Mesenchymal stem cell (in vitro differentiated cells and primary cell): ENCODE results near the gene OTOP1.

ENCODE experiments used
- DNase-seq: peaks from one replicate; pipeline ENCODE4 v3.0.0-alpha.2; 2013
- H2AFZ ChIP-seq: one replicate; pipeline ENCODE4 v1.6.1; 2013; ENCODE audit warnings: low read depth, mild to moderate bottlenecking, control low read depth, inconsistent platforms, low read length, moderate library complexity
- H2AK5ac ChIP-seq: 2 replicates; pipeline ENCODE4 v1.6.1; 2013; ENCODE audit warnings: low read length, moderate library complexity, mild to moderate bottlenecking, inconsistent platforms; ENCODE audit not compliant: severe bottlenecking
- H2BK120ac ChIP-seq: one replicate; pipeline ENCODE4 v1.6.1; 2013; ENCODE audit warnings: low read depth, mild to moderate bottlenecking, inconsistent platforms, low read length, moderate library complexity
- H2BK12ac ChIP-seq, 2 experiments: one replicate each; pipeline ENCODE4 v1.6.1; 2013; ENCODE audit warnings: inconsistent platforms in 2 of 2, low read length in 2 of 2, mild to moderate bottlenecking in 2 of 2, moderate library complexity in 2 of 2, control low read depth in 1 of 2
- H2BK15ac ChIP-seq: one replicate; pipeline ENCODE4 v1.6.1; 2013; ENCODE audit warnings: mild to moderate bottlenecking, low read depth, inconsistent platforms; ENCODE audit not compliant: poor library complexity, severe bottlenecking
- H2BK5ac ChIP-seq: 2 replicates; pipeline ENCODE4 v1.6.1; 2013; ENCODE audit warnings: low read depth, mild to moderate bottlenecking, low read length, control low read depth, inconsistent platforms; ENCODE audit not compliant: poor library complexity, severe bottlenecking
- H3K14ac ChIP-seq, 2 experiments: one replicate each; pipeline ENCODE4 v1.6.1; 2013; ENCODE audit warnings: inconsistent platforms in 2 of 2, low read length in 2 of 2, control low read depth in 1 of 2, mild to moderate bottlenecking in 1 of 2, moderate library complexity in 1 of 2
- H3K18ac ChIP-seq, 2 experiments: one replicate each; pipeline ENCODE4 v1.6.1; 2013; ENCODE audit warnings: inconsistent platforms in 2 of 2, low read length in 2 of 2, control low read depth in 1 of 2, low read depth in 1 of 2, mild to moderate bottlenecking in 1 of 2
- H3K23ac ChIP-seq, 2 experiments: one replicate each; pipeline ENCODE4 v1.6.1; 2013; ENCODE audit warnings: inconsistent platforms in 2 of 2, low read length in 2 of 2, mild to moderate bottlenecking in 2 of 2, moderate library complexity in 2 of 2, control low read depth in 1 of 2
- H3K27ac ChIP-seq: 2 replicates; pipeline ENCODE4 v1.5.1; 2013; ENCODE audit warnings: mild to moderate bottlenecking, moderate library complexity, low read length, control low read depth, inconsistent platforms; ENCODE audit not compliant: poor library complexity, severe bottlenecking
- H3K27me3 ChIP-seq, 2 experiments: 2 replicates each; pipeline versions ENCODE4 v1.6.1 to v1.7.0; 2013; ENCODE audit warnings: low read length in 2 of 2, mild to moderate bottlenecking in 2 of 2, moderate library complexity in 2 of 2, control low read depth in 1 of 2, inconsistent platforms in 1 of 2; ENCODE audit not compliant: control insufficient read depth in 1 of 2, insufficient read depth in 1 of 2
- H3K36me3 ChIP-seq, 2 experiments: 2 replicates each; pipeline versions ENCODE4 v1.6.1 to v1.7.0; 2013; ENCODE audit warnings: low read length in 2 of 2, control low read depth in 1 of 2, inconsistent platforms in 1 of 2, low read depth in 1 of 2, mild to moderate bottlenecking in 1 of 2; ENCODE audit not compliant: insufficient read depth in 2 of 2, control insufficient read depth in 1 of 2
- H3K4ac ChIP-seq, 2 experiments: one replicate each; pipeline ENCODE4 v1.6.1; 2013; ENCODE audit warnings: inconsistent platforms in 2 of 2, low read length in 2 of 2, mild to moderate bottlenecking in 2 of 2, moderate library complexity in 2 of 2, control low read depth in 1 of 2, low read depth in 1 of 2
- H3K4me1 ChIP-seq: 2 replicates; pipeline ENCODE4 v1.6.1; 2013; ENCODE audit warnings: low read depth, low read length, control low read depth; ENCODE audit not compliant: control insufficient read depth, insufficient read depth
- H3K4me2 ChIP-seq: 2 replicates; pipeline ENCODE4 v1.6.1; 2013; ENCODE audit warnings: low read length, mild to moderate bottlenecking, inconsistent platforms; ENCODE audit not compliant: poor library complexity, severe bottlenecking
- H3K4me3 ChIP-seq, 2 experiments: 2 replicates each; pipeline versions ENCODE4 v1.5.1 to v1.7.0; 2013; ENCODE audit warnings: low read length in 2 of 2, mild to moderate bottlenecking in 2 of 2, control low read depth in 1 of 2, low read depth in 1 of 2; ENCODE audit not compliant: insufficient read depth in 1 of 2
- H3K79me1 ChIP-seq: replicated peaks from 2 replicates; pipeline ENCODE4 v1.6.1; 2013; ENCODE audit warnings: mild to moderate bottlenecking, control low read depth, low read length, inconsistent platforms; ENCODE audit not compliant: poor library complexity, severe bottlenecking
- H3K9ac ChIP-seq: 2 replicates; pipeline ENCODE4 v1.7.0; 2013; ENCODE audit warnings: mild to moderate bottlenecking, low read length, moderate library complexity
- H3K9me3 ChIP-seq: 2 replicates; pipeline ENCODE4 v1.7.0; 2013; ENCODE audit warnings: mild to moderate bottlenecking, low read length; ENCODE audit not compliant: control insufficient read depth
- H4K8ac ChIP-seq: one replicate; pipeline ENCODE4 v1.6.1; 2013; ENCODE audit warnings: inconsistent platforms, mild to moderate bottlenecking, low read length, moderate library complexity
- H4K91ac ChIP-seq: one replicate; pipeline ENCODE4 v1.6.1; 2013; ENCODE audit warnings: mild to moderate bottlenecking, low read length, inconsistent platforms
- WGBS: methylation state at CpG from one replicate; pipeline ENCODE4 v1.1.7; 2013; ENCODE audit warnings: mixed read lengths; 5-methylcytosine and 5-hydroxymethylcytosine counted together

OTOP1 gene

DNA sequence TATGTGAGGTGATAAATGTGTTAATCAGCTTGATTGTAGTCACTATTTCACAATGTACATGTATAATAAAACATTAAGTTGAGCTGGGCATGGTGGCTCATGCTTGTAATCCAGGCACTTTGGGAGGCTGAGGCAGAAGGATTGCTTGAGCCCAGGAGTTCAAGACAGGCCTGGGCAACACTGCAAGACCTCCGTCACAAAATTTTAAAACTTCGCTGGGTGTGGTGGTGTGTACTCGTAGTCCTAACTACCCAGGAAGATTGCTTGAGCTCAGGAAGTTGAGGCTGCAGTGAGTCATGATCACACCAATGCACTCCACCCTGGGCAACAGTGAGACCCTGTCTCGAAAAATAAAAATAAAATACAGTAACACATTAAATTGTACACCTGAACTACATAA lies 43.1 kb upstream of the OTOP1 start:
- Histone ChIP-seq H3K9me3 (no peaks in the 10 kb centered on the region), H2BK120ac (no peak overlapping the region), H3K27ac (no peak overlapping the region), H3K4me1 (no peaks in the 10 kb centered on the region), H3K4me2 (no peak overlapping the region), H2BK12ac (no peak overlapping the region), H2AK5ac (no peak overlapping the region), H2BK15ac (peak overlapping the region; percentile 4), H3K14ac (no peak overlapping the region), H3K27me3 (no peaks in the 10 kb centered on the region), H2BK5ac (no peak overlapping the region), H4K8ac (no peak overlapping the region), H3K4me3 (no peak overlapping the region), H3K23ac (no peak overlapping the region), H3K9ac (no peak overlapping the region), H2AFZ (no peak overlapping the region), H3K18ac (no peak overlapping the region), H3K79me1 (peaks cover 2% of the 10 kb centered on the region), H4K91ac (no peak overlapping the region), H3K4ac (no peak overlapping the region), H3K36me3 (peaks cover 28 to 64% of the 10 kb centered on the region in 2 experiments)
- peak; percentile 39 for DNase-seq
- WGBS: 40% methylated on average over 3 of the region's 4 CpGs

DNA sequence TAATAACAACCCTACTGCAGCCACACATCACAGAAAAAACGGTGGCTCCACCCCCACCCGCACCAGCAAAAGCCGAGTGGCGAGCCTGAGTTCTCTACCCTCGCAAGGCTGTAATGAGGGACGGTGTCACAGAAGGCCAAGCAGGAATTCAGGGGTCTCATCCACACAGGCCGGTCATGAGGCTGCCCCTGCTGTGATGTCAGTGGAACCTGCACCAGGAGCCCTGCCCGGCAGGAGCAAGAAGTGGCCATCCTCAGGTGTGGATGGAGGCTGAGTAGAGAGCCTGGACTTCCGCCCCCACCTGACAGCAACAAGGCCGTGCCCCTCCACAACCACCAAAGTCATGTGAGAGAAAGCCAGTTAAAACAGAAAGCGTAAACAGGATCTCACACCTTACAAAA lies 42.6 kb upstream of the OTOP1 start:
- Histone ChIP-seq H2BK5ac (no peak overlapping the region), H3K23ac (no peak overlapping the region), H3K9me3 (no peaks in the 10 kb centered on the region), H3K18ac (no peak overlapping the region), H2BK12ac (peak overlapping the region in 1 of 2 experiments; percentile 9), H4K91ac (peak overlapping the region; percentile 58), H3K4me2 (no peak overlapping the region), H3K4ac (no peak overlapping the region), H3K36me3 (peaks cover 26 to 59% of the 10 kb centered on the region in 2 experiments), H4K8ac (no peak overlapping the region), H2BK15ac (peak overlapping the region; percentile 34), H3K4me1 (no peaks in the 10 kb centered on the region), H2AFZ (no peak overlapping the region), H2AK5ac (no peak overlapping the region), H2BK120ac (no peak overlapping the region), H3K79me1 (peaks cover 2% of the 10 kb centered on the region), H3K9ac (no peak overlapping the region), H3K14ac (no peak overlapping the region), H3K27me3 (no peaks in the 10 kb centered on the region), H3K4me3 (no peak overlapping the region), H3K27ac (no peak overlapping the region)
- 97% methylated on average over 8 of the region's 11 CpGs for WGBS
- DNase-seq: no peak

DNA sequence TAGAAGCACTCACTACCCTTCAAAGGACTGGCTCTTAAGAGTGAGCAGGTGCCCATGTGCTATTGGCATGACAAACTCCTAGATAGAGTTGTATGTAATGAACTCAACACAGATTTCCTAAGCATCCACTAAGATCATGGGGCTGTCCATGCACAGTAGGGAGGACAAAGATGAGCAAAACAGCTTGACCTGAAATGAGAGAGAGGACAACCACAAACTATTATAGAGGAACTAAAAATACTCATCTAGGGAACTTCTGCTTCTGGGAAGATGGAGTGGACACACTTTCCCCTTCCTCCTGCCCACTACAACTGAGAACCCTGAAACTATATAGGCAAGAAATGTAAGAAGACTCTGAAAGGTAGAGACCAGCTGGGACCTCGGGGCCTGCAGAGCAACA lies 42.0 kb upstream of the OTOP1 start:
- no peak overlapping the region for H2BK5ac ChIP-seq
- peaks cover 20 to 54% of the 10 kb centered on the region in 2 experiments for H3K36me3 ChIP-seq
- H3K4me1 ChIP-seq: no peaks in the 10 kb centered on the region
- H3K4me3 ChIP-seq: no peak overlapping the region
- H3K4me2 ChIP-seq: no peak overlapping the region
- no peaks in the 10 kb centered on the region for H3K9me3 ChIP-seq
- H3K4ac ChIP-seq: no peak overlapping the region
- no peak overlapping the region for H2BK120ac ChIP-seq
- no peak overlapping the region for H2AK5ac ChIP-seq
- WGBS: 100% methylated on average over 1 of the region's 1 CpG
- no peaks in the 10 kb centered on the region for H3K27me3 ChIP-seq
- no peak overlapping the region for H4K8ac ChIP-seq
- no peak overlapping the region for H2AFZ ChIP-seq
- no peak overlapping the region for H3K9ac ChIP-seq
- H3K14ac ChIP-seq: no peak overlapping the region
- H3K27ac ChIP-seq: no peak overlapping the region
- H2BK15ac ChIP-seq: no peak overlapping the region
- no peak overlapping the region for H3K18ac ChIP-seq
- peaks cover 2% of the 10 kb centered on the region for H3K79me1 ChIP-seq
- no peak overlapping the region for H2BK12ac ChIP-seq
- no peak overlapping the region for H4K91ac ChIP-seq
- H3K23ac ChIP-seq: no peak overlapping the region
- DNase-seq: no peak

DNA sequence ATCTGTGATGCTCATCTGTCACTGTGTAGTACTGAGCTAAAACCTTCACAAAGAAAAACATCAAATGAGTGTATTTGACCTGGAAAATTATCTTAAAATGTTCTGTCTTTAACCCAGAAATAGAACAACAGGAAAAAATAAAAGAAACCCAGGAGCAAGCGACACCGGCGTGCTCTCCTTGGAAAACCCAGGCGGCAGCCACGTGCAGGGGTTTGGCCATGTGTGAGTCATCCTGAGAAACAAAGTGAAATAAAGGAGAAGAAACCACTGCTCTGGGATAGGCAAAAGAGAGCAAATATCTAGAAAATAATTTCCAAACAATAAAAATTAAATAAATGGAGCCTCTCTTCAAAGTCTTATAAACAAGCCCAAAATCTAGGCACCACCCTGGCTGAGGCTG lies 41.3 kb upstream of the OTOP1 start:
- Histone ChIP-seq H3K23ac (no peak overlapping the region), H2BK12ac (no peak overlapping the region), H3K4me3 (no peak overlapping the region), H3K9me3 (no peaks in the 10 kb centered on the region), H4K8ac (no peak overlapping the region), H3K27ac (no peak overlapping the region), H2BK15ac (no peak overlapping the region), H3K4me1 (no peaks in the 10 kb centered on the region), H2AK5ac (no peak overlapping the region), H3K4ac (no peak overlapping the region), H3K79me1 (no peaks in the 10 kb centered on the region), H2AFZ (no peak overlapping the region), H3K9ac (no peak overlapping the region), H3K14ac (no peak overlapping the region), H2BK120ac (no peak overlapping the region), H3K36me3 (peaks cover 13 to 46% of the 10 kb centered on the region in 2 experiments), H3K18ac (no peak overlapping the region), H3K4me2 (no peak overlapping the region), H4K91ac (no peak overlapping the region), H3K27me3 (peaks cover 0 to 4% of the 10 kb centered on the region in 2 experiments), H2BK5ac (no peak overlapping the region)
- DNase-seq: peak; percentile 24
- no CpG with 5 or more reads among the region's 5 CpGs for WGBS
